ENCODE data around the gene AMBRA1.

GRCh38 chr11:46514370-46514769 lies 79.5 kb downstream of the AMBRA1 start:
- TF ChIP-seq CTCF (IDR thresholded peaks at IDR 0.05) (no peak), POLR2A (IDR thresholded peaks at IDR 0.05) (no peak), POLR2AphosphoS5 (IDR thresholded peaks at IDR 0.05) (no peak), EP300 (IDR thresholded peaks at IDR 0.05) (no peak)
